Loucy (cell line): ENCODE results near the gene CCDC110.

ENCODE experiments used
- EZH2phosphoT487 ChIP-seq: fragments of 200-600 bp; IDR thresholded peaks from 2 replicates; pipeline ENCODE4 v1.6.1; 2018; ENCODE audit warnings: antibody characterized with exemption, mild to moderate bottlenecking, moderate library complexity, borderline replicate concordance
- TF ChIP-seq, protein P1 (sequence below): fragments of 200-600 bp; sonication (generic); conservative IDR thresholded peaks from 2 replicates; pipeline ENCODE4 v1.5.1; 2014; ENCODE audit warnings: mild to moderate bottlenecking, antibody characterized with exemption, low read length

DNA sequence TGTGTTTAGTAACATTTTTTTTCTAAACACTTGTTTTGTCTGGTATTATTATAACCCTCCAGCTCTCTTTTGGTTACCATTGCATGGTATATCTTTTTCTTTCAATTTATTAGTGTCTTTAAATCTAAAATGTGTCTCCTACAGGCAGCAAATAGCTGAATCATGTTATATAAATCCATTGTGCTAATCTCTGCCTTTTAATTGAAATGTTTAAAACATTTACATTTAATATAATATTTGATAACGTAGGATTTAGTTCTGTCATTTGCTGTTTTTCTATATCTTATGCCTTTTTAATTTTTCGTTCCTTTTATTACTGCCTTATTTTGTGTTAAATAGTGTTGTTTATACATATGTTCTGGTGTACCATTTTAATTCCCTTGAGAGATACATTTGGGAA is 17.1 kb upstream of the CCDC110 start:
- TF ChIP-seq, protein P1, sequence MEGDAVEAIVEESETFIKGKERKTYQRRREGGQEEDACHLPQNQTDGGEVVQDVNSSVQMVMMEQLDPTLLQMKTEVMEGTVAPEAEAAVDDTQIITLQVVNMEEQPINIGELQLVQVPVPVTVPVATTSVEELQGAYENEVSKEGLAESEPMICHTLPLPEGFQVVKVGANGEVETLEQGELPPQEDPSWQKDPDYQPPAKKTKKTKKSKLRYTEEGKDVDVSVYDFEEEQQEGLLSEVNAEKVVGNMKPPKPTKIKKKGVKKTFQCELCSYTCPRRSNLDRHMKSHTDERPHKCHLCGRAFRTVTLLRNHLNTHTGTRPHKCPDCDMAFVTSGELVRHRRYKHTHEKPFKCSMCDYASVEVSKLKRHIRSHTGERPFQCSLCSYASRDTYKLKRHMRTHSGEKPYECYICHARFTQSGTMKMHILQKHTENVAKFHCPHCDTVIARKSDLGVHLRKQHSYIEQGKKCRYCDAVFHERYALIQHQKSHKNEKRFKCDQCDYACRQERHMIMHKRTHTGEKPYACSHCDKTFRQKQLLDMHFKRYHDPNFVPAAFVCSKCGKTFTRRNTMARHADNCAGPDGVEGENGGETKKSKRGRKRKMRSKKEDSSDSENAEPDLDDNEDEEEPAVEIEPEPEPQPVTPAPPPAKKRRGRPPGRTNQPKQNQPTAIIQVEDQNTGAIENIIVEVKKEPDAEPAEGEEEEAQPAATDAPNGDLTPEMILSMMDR = no peak
- TF ChIP-seq EZH2phosphoT487 = no peak
